ENCODE measurements around the gene NFX1. TPM values are rescaled to one million over a fixed set of nuclear protein-coding genes. Genes with fewer than 3 reads are reported as not detected.

NFX1 gene
- total and polyA plus RNA-seq, 4 donors = 13.7 to 27.9 (median 14.6) TPM

GRCh38 chr9:33416996-33417395 is 126.7 kb downstream of the NFX1 start:
- H3K36me3 ChIP-seq (ENCODE audit: control insufficient read depth in 4 of 4, insufficient read depth in 3 of 4, low read depth in 1 of 4, low read length in 3 of 4) = no peaks in the 10 kb centered on the region
- H3K27me3 ChIP-seq (ENCODE audit: control insufficient read depth in 4 of 4, insufficient read depth in 4 of 4, low read length in 3 of 4) = no peaks in the 10 kb centered on the region
- H3K27ac ChIP-seq (ENCODE audit: low read depth in 1 of 2, low read length in 2 of 2) = no peak overlapping the region
- H3K4me3 ChIP-seq (ENCODE audit: low read depth in 1 of 3, low read length in 3 of 3) = no peak overlapping the region
- no peak overlapping the region for H3K9ac ChIP-seq (ENCODE audit: low read depth in 1 of 2, low read length in 2 of 2)
- H3K4me1 ChIP-seq (ENCODE audit: control insufficient read depth in 4 of 4, insufficient read depth in 4 of 4, low read length in 3 of 4) = peaks cover 6 to 24% (median 16%) of the 10 kb centered on the region in 4 donors
- WGBS = 74% methylated on average over 5 of the region's 5 CpGs
- TF ChIP-seq TAF1 (conservative IDR thresholded peaks at IDR 0.05) (no peak), SP1 (IDR thresholded peaks at IDR 0.05) (no peak)
- TF ChIP-seq, protein P1, sequence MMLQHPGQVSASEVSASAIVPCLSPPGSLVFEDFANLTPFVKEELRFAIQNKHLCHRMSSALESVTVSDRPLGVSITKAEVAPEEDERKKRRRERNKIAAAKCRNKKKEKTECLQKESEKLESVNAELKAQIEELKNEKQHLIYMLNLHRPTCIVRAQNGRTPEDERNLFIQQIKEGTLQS (IDR thresholded peaks at IDR 0.05) = no peak
- no peaks in the 10 kb centered on the region for H3K9me3 ChIP-seq (ENCODE audit: control insufficient read depth in 4 of 4, low read length in 3 of 4)
- DNase-seq (ENCODE audit: low spot score) = no peak

DNA sequence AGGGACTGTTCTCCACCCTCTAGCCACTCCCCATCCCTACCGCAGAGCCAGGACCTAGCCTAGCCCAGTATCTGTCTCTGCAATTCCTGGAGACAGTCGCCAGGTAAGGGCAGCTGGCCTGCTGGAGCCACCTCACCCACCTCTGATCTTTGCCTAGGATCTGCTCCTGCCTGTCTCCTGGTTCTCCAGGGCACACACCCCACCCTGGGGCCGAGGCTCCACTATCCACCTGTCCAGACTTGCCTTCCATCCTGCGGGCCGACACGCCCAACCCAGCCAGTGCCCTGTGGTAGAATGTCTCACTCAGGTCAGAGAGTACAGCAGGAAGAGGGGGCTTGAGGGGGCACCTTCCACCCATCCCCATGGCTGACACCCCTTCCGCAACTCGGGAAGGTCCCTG is 127.8 kb downstream of the NFX1 start:
- TF ChIP-seq FOXA1 (IDR thresholded peaks at IDR 0.05) (no peak), RAD21 (IDR thresholded peaks at IDR 0.05) (no peak), HNF4G (IDR thresholded peaks at IDR 0.05) (no peak), SP1 (IDR thresholded peaks at IDR 0.05) (no peak), ZBTB33 (IDR thresholded peaks at IDR 0.05) (no peak), TAF1 (conservative IDR thresholded peaks at IDR 0.05) (no peak), REST (IDR thresholded peaks at IDR 0.05) (no peak), YY1 (IDR thresholded peaks at IDR 0.05) (no peak), EGR1 (IDR thresholded peaks at IDR 0.05; ENCODE audit: low read depth in 2 of 2) (no peak), RXRA (IDR thresholded peaks at IDR 0.05) (no peak), MAX (IDR thresholded peaks at IDR 0.05) (no peak), FOXA2 (IDR thresholded peaks at IDR 0.05) (no peak), JUND (IDR thresholded peaks at IDR 0.05) (no peak), GABPA (IDR thresholded peaks at IDR 0.05 in 1 of 2, conservative IDR thresholded peaks at IDR 0.05 in 1 of 2) (no peak), HNF4A (conservative IDR thresholded peaks at IDR 0.05) (no peak), NR2F2 (IDR thresholded peaks at IDR 0.05) (no peak)
- TF ChIP-seq, protein P2, sequence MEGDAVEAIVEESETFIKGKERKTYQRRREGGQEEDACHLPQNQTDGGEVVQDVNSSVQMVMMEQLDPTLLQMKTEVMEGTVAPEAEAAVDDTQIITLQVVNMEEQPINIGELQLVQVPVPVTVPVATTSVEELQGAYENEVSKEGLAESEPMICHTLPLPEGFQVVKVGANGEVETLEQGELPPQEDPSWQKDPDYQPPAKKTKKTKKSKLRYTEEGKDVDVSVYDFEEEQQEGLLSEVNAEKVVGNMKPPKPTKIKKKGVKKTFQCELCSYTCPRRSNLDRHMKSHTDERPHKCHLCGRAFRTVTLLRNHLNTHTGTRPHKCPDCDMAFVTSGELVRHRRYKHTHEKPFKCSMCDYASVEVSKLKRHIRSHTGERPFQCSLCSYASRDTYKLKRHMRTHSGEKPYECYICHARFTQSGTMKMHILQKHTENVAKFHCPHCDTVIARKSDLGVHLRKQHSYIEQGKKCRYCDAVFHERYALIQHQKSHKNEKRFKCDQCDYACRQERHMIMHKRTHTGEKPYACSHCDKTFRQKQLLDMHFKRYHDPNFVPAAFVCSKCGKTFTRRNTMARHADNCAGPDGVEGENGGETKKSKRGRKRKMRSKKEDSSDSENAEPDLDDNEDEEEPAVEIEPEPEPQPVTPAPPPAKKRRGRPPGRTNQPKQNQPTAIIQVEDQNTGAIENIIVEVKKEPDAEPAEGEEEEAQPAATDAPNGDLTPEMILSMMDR (IDR thresholded peaks at IDR 0.05; ENCODE audit: low read depth, low read length, missing input control) = no peak
- TF ChIP-seq, protein P1 (IDR thresholded peaks at IDR 0.05) = no peak
- Histone ChIP-seq H3K4me1 (ENCODE audit: control insufficient read depth in 4 of 4, insufficient read depth in 4 of 4, low read length in 3 of 4) (peaks cover 6 to 24% (median 16%) of the 10 kb centered on the region in 4 donors), H3K36me3 (ENCODE audit: control insufficient read depth in 4 of 4, insufficient read depth in 3 of 4, low read depth in 1 of 4, low read length in 3 of 4) (no peaks in the 10 kb centered on the region), H3K27me3 (ENCODE audit: control insufficient read depth in 4 of 4, insufficient read depth in 4 of 4, low read length in 3 of 4) (no peaks in the 10 kb centered on the region), H3K27ac (ENCODE audit: low read depth in 1 of 2, low read length in 2 of 2) (no peak overlapping the region), H3K9ac (ENCODE audit: low read depth in 1 of 2, low read length in 2 of 2) (no peak overlapping the region), H3K4me3 (ENCODE audit: low read depth in 1 of 3, low read length in 3 of 3) (no peak overlapping the region), H3K9me3 (ENCODE audit: control insufficient read depth in 4 of 4, low read length in 3 of 4) (no peaks in the 10 kb centered on the region)
- no peak for DNase-seq (ENCODE audit: low spot score)
- 93% methylated on average over 8 of the region's 8 CpGs for WGBS

Data from liver (tissue), 9 donors.